Measurements from ENCODE around the gene TK2.
A peak's percentile ranks its signal among the peaks of the same experiment; 100 is the strongest.
"Not testable (repeated sequence)": the region's sequence is repeated elsewhere in the genome, so short reads cannot be mapped to it uniquely, and the experiment has no call there.

TK2 gene

DNA sequence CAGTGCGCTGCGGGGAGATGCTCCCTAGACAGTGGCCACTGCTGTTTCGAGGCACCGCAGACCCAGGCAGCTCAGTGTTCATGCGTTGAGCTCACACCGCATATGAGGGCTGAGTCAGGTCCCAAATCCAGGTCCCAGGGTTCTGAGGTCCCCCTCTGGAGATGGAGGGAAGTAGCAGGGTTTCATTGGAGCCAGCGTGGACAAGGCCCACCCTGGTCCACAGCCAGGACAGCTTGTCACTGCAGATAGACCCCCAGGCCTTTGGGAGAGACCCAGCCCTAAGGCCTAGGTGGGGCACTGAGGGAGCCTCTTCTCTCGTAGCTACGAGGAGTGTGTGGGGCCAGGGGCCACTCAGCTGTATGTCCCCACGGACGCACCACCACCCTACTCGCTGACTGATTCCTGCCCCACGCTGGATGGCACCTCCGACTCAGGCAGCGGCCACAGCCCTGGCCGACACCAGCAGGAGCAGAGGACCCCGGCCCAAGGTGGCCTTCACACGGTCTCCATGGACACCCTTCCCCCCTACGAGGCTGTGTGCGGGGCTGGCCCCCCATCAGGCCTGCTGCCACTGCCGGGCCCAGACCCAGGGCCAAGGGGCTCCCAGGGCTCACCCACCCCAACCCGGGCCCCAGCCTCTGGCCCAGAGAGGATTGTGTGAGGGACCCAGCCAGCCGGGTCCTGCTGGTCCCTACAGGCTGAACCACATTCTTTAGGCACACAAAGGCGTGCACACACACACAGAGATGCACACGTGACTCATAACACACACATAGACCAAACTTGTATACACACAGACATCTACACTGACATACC lies 69.4 kb downstream of the TK2 start:
- no peak for DNase-seq

DNA sequence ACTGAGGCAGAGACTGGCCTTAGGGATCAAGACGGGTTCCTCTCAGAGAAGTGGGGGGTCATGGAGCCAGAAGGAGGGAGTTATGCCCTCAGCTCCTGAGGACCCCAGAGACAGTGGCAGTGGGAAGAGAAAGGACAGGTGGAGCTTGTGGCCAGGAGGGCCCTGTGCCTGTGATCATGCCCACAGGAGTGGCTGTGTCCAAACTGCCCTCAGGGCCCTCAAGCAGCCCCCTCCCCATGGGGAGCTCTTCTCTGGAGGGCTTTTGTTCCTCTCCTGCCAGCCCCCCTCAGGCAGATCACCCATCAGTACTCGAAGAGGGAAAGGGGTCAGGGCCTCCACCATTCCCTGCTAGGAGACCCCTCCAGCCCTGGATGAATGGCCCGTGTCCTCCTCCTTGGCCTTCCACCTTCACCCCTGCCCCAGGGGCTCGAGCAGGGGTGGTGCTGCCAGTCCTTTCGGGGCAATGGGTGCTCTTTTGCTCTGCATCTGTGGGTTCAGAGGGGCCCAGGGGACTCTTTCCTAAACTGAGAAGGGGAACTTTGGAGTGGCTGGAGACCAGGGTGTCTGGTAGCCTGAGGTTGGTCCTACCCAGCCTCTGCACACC lies 70.2 kb downstream of the TK2 start:
- DNase-seq: no peak

DNA sequence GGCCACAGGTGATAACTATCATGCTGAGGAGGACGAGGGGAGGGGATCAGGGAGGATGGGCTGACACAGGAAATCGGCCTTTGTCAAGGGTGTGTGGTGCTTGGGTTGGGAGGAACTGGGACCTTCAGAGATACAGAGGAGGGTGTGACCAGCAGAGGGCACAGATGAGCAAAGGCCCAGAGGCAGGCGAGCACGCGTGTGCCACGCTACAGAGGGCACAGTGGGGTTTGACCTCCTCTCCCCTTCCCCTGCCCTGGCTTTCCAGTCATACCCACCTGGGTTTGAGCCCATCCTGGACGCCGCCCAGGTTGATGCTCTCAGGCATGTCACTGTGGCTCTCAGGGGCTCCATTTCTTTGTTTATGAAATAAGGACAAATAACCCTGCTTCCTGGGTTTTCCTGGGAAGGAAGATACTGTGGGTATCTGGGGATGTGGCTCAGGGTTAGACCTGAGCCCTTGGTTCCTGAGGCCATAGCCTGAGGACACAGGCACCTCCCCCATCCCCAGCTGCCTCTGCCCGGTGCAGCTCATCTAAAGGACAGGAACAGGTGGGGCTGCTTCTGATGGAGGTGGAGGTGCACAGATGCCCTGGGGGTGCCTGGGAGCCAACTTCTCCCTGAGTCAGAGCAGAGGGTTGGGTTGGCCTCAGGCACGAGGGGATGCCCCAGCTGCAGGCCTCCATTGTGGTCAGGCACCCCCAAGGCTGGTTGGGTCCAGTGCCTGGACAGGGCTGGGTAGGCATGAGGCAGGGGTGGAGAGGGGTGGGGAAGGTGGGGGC lies 71.0 kb downstream of the TK2 start:
- DNase-seq: peak; percentile 46

DNA sequence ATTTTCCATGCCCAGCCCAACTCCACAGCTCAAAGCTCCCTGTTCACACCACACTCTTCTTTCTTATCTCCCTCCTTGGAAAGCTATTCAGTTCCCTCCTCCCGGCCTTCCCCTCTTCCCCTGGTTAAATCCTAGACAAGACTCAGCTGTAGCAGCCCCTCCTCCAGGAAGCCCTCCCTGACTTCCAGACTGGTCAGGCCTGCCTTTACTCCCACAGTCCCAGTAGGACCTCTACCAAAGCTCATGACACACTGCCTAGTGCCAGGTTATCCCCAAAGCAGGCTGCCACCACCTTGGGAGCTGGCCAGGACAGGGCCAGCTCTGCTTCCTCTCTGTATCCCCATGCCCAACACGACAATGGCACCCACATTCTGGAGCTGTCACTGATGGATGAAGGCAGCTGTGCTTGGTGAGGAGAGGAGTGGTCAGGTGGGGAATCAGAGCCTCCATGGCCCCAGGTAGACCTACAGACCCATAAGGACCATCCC lies 72.8 kb downstream of the TK2 start:
- DNase-seq: no peak

DNA sequence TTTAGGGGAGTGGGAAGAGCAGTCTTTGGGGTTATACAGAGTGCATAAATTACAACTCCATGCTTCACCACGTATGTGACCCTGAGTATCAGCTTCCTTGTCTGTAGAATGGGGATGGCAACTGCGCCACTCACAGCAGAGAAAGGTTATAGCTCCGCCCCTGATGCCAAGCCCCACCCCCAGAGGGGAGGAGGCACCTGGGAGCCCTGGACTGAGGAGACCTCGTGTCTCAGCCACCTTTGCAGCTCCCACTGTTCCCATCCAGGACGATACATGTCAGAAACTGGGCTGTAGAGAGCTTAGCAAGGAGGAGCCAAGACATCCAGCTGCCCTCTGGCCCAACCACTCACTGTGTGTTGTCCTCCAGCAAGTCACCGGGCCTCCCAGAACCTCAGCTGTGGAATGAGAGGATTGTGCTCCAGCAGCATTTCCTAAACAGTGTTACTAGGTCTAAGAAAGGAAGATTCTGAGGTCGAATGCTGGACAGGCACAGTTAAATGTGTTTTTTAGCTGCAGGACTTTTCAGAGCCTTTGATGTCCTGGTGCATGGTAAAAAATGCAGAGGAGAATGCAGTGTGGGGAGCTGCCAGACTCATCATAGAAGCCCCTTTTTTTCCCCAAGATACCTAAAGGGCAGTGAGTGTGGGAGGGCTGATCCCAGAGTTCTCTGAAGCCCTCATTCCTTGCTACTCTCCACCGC lies 73.4 kb downstream of the TK2 start:
- DNase-seq: no peak

DNA sequence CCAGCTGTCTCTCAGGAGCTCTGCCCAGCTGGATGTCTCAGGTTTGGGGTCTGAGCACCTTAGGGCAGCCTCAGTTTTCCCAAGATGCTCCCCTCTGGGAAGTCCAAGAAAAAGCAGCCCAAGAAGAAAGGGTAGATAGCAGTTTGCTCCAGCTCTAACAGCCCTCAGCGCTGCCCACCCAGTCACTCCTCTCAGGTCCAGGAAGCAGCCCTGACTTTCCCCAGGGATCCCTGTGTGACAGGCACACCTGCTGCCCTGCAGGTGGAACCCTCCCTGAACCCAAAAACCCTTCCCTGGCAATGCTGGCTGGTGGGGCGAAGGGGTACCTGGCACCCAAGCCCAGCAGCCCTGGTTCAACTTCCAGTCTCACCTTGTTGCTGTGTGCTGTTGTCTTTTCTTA lies 74.7 kb downstream of the TK2 start:
- no peak for DNase-seq

DNA sequence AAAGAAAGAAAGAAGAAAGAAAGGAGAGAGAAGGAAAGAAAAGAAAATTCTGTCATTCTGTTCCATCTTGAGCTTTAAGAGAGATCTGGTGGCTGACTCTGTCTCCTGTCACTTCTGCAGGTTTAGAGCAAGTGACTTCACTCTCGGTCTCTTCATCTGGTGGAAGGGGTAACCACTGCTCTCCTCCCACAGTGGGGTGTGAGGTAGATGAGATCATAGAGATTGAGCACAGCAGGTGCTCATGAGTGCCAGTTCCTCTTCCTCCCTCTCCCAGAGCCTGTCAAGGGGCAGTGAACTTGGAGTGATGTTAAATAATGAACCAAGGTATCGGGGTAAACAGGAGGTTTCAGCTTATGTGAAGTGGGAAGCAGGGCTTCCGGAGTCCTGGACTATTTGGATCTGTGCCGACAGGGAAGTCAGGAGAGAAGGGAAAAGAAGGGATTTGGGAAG lies 75.1 kb downstream of the TK2 start:
- peak; percentile 80 for DNase-seq

DNA sequence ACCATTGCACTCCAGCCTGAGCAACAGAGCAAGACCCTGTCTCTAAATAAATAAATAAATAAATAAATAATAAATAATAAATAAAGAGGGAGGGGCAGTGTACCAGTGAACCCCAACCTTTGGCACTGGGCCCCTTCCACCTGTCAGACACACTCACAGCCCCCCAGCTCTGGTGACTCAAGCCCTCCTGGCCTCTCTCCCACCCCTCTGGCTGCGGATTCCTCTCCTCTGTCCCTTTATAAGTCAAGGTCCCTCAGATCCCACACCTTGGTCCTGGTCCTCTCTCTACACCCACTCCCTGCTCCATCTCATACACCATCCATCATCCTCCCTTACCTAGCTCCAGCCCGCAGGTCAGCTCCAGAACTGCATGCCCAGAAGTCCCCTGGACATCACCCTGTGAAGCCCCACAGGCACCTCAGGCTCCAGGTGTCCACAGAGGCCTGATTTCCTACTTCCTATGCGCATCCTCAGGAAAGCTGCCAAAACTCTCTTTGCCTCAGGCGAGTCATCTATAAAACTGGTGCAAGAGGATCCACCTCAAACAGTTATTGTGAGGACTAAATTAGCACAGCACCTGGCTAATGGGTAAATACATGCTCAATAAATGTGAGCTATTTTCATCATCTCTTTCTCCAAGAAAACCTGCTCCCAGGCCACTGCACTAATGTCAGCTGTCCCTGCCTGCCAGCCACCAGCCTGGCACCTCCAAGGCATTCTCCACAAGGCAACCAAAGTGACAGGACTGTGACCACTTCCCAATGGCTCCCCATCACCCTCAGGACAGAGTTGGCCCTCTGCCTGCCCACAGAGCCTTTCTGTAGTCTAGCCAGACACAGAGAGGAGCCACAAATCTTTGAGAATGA lies 76.0 kb downstream of the TK2 start:
- DNase-seq: peak; percentile 29

DNA sequence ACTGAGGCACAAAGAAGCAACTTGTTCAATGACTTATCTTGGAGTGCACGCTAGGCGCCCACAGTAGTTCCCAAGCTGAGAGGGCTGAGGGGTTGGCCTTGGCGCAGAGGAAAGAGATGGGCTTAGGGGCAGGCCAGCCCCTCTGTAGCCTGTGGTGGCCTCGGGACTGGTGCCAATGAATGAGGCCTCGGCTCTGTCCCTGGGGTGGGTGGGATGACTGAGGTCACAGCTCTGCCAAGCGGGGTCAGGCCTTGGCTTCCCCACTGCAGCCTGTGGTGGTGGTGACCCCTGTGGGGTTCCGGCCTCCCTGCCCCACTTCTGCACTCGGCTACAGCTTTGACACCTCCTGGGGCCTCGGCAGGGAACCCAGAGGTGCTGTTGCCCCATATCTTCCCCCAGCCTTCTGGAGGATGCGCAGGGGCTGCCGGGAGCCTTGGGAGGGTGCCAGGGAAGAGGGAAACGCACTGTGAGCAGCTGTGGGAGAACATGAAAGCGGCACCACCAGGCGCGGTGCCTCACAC lies 76.8 kb downstream of the TK2 start:
- DNase-seq: no peak

DNA sequence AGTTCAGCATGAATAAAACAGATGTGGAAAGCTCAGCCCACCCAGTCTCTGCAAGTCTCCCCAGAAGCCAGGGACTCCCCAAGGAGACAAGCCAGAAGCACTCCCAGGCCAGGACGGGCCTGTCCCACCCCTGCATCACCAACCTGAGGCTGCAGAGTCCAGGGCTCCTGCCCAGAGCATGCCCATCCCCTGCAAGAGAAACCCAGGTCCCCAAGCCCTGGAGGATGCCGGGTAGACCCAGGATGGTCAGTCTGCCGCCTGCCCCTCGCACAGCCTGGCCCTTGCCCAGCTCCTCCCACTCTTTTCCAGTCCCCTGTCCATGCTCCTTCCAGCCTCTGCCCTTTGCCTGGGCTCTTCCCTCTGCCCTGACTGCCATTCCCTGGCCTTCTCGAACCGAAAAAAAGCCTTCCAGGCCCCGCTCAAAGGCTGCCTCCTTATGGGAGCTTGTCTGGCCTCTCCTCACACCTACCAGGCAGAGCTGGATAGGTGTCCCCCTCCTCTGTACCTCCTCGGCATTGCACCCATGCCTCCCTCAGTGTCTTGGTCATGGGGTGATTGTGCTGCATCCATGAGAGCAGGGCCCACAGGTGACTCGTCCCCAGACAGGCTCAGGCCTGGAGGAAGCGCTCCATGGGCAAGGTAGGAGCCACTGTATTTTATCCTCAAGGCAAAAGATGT lies 78.1 kb downstream of the TK2 start:
- no peak for DNase-seq

DNA sequence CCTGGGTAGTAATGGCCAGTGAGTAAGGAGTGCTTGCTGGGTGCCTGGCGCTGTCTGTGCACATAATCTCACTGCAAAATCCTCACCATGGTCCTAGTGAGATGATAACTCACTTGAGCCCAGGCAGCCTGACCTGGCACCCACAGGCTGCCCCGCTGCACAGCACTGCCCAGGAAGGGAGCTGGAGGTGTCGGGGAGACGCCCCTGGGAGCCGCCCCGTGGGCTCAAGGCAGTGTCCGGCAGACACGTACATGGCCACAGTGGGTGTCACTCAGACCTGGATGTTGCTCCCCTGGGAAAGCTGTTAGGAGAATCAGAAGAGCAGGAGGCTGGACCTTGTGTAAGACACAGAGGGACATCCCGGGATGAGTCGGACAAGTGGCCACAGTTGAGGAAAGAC lies 78.7 kb downstream of the TK2 start:
- no peak for DNase-seq

DNA sequence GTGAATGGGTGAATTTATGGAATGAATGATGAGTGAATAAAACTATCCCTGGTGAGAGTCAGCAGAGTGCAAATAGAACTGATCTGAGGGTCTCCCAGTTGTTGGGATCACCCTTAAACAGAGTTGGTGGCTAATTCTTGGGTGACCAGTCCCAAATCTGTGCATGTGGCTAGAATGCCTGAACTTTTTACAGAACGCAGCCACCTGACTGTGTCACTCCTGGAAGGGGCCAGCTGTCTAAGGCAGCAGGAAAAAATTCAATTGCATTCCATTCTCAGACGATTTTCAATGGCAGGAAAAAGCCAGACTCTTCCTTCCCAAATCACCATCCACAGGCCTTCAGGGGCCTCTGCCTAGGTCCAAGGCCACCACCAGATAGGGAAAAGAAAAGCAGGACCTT lies 79.4 kb downstream of the TK2 start:
- no peak for DNase-seq

DNA sequence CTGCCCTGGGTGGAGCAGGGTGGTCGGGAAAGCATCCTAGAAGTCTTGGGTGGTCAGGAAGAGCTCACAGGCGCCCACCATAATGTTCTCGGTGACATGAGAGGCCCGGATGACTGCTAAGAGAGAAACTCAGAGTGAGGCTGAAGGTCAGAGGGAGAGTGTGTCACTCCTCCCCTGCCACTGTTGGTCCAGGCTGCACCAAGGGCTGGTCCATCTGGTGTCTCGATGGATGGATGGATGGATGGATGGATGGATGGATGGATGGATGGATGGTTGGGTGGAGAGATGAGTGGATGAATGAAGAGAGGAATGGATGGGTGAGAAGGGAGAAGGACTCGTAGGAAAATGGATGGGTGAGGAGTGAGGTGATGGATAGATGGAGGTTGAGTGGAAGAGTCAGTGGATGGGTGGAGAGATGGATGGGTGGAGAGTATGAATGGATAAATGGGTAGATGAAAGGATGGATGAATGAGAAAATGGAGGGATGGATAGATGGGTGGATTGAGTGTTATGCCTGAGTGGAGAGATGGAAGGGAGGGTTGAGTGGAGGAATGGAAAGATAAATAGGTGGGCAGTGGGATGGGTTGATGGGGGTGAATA lies 79.9 kb downstream of the TK2 start:
- no peak for DNase-seq

DNA sequence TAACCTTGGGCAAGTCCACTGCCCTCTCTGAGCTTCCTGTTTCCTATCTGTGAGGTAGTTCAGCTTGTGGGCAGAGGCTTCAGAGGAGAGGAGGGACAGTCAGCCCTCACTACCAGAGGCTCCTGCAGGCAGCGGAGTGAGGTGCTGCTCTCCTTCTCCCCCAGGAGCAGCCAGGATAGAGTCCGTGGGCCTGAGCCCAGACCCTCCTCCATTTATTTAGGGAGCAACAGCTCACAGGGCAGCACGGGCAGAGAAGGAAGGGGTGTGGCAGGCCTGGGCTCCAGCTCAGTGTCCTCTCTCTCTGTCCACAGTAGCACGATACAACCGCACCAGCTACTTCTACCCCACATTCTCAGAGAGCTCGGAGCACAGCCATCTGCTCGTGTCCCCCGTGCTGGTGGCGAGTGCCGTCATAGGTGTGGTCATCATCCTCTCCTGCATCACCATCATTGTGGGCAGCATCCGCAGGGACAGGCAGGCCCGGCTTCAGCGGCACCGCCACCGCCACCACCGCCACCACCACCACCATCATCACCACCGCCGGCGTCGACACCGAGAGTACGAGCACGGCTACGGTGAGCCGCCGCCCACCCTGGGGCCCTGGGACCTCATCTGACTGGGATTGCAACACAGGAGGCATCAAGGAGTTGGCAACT lies 80.5 kb downstream of the TK2 start:
- DNase-seq: no peak

DNA sequence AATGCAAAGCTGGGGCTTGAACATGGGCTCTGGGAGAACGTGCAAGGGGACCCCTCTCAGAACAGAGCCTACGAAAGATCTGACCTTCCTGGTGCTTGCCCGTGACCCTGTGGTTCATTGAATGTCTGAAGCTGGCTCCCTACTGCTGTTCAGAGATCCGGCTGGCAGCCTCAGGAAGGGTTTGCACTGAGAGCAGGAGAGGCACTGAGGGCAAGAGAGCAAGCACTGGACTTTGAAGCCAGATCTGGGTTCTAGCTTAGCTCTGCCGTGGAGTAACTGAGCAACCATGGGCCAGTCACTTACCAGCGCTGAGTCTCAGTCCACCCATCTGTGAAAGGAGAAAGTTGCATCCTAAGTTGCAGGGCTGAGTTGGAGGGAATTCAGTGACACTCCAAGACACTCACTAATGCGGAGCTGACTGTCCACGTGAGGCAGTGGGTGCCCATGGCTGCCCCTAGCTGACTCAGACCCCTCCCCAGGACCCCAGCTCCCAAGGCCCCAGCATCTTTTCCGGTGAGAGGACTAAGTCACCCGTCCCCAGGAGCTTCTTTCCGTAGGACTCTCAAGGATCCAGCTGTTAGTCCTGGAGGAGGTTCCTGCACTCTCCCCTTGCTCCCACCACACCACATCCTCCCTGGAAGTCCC lies 81.5 kb downstream of the TK2 start:
- no peak for DNase-seq

DNA sequence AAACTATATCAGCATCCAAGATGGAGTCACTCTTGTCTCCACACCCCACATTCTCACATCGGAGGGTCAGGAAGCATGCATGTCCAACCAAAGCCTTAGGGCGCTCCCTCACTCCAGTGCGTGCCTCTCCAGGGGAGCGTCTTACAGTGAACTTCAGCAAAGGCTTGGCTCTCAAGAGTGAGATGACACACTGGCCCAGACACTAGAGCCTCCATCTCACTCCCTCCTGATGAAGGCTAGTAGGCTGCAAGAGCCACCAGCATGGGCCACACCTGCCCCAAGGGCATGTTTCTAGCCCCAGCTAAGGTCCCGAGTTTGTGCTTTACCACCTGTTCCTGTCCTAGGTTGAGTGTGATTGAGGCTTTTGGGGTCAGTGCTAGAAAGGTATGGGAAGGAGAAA lies 82.3 kb downstream of the TK2 start:
- no peak for DNase-seq

DNA sequence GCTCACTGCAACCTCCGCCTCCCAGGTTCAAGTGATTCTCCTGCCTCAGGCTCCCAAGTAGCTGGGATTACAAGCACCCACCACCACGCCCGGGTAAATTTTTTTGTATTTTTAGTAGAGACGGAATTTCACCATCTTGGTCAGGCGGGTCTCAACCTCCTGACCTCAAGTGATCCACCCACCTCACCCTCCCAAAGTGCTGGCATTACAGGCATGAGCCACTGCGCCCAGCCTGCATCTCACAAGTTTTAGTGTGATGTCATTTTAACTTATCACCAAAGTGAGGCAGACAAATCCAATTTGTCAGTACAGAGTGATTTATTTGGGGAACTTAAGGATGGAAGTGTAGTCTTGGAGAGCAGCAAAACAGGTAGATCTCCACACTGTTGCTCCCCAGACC lies 83.3 kb downstream of the TK2 start:
- DNase-seq: not testable (repeated sequence)

DNA sequence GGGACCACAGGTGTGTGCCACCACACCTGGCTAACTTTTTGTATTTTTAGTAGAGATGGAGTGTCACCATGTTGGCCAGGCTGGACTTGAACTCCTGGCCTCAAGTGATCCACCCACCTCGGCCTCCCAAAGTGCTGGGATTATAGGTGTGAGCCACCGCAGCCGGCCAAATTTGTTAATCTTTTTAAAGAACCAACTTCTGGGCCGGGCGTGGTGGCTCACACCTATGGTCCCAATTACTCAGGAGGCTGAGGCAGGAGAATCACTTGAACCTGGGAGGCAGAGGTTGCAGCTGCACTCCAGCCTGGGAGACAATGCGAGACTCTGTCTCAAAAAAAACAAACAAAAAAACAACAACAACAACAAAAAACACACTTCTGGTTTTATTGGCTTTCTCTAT lies 84.0 kb downstream of the TK2 start:
- not testable (repeated sequence) for DNase-seq

DNA sequence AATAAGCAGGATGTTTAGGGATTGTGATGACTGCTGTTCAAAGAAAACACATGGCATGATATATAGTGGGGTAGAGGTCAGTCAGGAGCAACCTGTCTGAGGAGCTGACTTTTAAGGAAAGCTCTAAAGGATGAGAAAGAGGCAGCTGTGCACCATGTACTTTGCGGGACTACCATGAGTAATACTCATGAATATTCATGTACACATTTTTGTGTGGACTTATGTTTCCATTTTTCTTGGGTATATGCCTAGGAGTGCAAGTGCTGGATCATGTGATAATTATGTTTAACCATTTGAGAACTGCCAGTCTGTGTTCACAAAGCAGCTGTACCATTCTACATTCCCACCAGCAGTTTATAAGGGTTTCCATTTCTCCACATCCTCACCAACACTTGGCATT lies 87.0 kb downstream of the TK2 start:
- DNase-seq: no peak

DNA sequence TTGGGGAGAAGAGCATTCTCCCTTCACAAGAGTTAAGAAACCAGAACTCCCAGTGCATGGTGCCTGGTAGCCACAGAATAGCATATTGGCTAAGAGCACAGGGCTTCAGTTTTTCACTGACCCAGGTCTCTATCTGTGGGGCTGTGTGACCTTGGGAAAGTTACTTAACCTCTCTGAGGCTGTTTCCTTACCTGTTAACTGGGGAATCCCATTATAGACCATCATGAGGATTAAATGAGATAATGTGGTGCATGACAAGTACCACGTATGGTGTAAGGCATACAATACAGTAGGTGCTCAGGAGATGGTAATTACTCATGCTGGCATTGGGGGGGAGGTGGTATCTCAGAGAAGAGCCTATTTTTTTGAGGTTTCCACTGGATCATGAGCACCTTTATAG lies 89.2 kb downstream of the TK2 start:
- DNase-seq: no peak

Measured in NCI-H345 (cell line).